Thoracic aorta endothelial cell (primary cell): ENCODE results near the gene TSC1. TPM values are rescaled to one million over a fixed set of nuclear protein-coding genes. Genes with fewer than 3 reads are reported as not detected.

Experiments
- small RNA-seq: library from RNA; depleted of rRNA; stranded (forward); fragments of <200 nt; gene quantifications from one replicate; pipeline ENCODE3, GENCODE V24; 2012
- total RNA-seq: library from RNA; depleted of rRNA; stranded (reverse); fragments of >200 nt; gene quantifications from 2 replicates; pipeline ENCODE4 v1.2.3, GENCODE V29; 2012

The TSC1 gene
- 44.8 and 46.7 TPM in 2 replicates for total RNA-seq

DNA sequence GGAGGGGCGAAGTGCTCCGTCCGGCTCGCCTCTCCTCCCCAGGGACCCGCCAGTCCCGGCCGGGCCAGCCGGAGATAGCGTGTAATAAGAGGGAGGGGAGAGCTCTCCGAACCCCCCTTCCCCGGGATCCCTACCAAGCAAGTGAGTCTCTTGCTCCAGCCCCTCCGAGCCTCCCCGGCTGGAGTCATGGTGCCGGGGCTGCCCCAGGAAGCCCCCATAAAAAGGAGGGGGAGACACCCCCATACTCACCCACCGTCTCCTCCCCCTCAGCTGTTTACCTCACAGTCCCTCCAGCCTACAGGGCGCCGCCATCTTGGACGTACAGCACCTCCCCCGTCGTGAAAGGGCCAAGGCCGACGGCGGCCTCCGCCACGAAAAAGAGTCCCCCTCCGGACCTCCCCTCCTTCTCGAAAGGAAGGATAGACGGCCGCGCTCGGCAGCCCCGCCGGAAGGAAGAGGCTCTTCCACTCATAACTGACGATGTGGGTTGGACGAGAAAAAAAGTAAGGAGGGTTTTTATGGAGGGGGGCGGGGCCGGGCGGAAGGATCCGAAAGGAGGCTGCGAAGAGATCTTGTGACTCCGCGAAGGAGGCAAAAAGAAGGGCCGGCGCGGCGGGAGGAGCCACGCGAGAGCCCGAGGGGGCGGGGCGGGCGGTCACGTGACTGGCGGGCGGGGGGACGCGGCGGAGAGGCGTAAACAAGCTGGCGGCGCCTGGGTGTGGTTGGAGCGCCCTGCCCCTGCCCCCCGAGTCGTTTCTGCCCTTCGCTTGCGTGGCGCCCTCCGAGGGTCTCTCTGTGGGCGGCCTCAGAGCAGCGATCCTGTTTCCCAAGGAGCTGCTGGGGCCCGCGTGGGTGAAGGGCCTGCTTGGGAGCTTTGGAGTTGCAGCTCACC is at the start of gene TSC1:
TSS of gene TSC1 (minus strand) at position 323 of the 892 bp plus-strand sequence. CDS start 15,744 bp downstream, outside the sequence.

DNA sequence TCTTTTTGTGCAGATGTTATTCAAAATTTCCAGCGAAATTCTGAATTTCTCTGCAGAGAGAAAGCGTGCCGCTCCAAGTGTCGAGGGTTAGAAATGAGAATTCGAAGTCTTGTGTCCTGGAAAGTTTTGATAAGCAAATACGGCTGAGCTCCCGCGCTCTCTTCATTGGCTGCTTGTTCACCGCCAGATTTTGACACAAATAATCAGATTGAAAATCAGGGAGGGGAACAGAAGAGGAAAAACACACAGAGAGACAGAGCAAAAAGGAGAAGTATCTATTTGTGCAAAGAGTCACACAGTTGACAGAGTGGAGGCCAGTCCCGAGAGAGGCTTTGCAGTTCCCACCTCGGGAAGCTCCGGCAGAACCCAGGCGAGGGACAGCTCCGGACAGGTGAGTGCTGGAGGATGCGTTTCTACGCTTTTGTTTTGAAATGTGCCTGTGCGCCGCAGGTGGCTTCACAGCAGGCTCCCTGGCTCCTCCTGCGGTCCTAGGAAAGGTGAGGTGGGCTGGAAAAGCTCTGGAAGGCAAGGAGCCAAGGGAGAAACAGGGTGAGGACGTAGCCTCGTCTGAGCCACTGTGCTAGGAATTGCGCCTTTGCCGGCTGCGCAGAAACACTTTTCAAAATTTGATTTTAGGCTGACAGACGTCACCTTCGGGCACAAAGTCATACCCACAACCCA is 34.2 kb upstream of the TSC1 start, which contains the start of gene GFI1B:
TSS of gene GFI1B (plus strand) at position 244 of the 681 bp plus-strand sequence. CDS start 7,985 bp downstream, outside the sequence.

DNA sequence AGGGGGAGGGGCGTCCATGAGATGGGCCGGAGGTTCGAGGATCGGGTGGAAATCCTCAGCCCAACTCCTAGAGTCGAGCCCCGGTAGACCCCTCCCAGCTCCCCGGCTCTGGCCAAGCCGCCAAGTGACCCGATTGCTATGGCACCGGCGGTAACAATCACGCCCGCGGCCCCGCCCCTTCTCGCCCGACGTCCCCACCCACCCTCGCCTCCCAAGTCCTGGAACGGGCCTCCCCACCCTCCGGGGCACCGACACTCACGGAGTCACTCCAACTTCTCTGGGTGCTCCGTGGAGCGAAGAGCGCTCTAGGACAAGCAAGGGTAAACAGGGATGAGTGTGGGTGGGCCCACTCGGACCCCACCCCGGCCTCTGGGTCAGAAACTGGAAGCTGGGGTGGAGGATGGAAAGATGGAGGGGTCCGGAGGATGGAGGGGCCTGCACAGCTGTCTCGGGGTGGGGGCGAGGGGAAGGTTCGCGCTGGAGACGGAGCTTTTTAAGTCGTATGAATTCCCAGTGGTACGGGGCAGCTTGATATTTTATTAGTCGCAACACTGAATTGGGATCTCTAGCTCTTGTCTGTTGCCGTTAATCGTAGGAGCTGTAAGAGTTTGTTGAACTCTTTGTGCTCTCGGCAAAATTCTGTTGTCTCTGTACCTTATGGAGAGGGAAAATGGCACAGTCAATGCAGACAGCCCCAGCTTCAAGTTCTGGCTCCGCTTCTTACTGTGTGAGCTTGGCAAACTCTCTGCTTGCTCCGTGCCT is 65.5 kb downstream of the TSC1 start, which contains the start of gene SPACA9:
TSS of gene SPACA9 (plus strand) at position 204 of the 762 bp plus-strand sequence. CDS start 5,050 bp downstream, outside the sequence.

DNA sequence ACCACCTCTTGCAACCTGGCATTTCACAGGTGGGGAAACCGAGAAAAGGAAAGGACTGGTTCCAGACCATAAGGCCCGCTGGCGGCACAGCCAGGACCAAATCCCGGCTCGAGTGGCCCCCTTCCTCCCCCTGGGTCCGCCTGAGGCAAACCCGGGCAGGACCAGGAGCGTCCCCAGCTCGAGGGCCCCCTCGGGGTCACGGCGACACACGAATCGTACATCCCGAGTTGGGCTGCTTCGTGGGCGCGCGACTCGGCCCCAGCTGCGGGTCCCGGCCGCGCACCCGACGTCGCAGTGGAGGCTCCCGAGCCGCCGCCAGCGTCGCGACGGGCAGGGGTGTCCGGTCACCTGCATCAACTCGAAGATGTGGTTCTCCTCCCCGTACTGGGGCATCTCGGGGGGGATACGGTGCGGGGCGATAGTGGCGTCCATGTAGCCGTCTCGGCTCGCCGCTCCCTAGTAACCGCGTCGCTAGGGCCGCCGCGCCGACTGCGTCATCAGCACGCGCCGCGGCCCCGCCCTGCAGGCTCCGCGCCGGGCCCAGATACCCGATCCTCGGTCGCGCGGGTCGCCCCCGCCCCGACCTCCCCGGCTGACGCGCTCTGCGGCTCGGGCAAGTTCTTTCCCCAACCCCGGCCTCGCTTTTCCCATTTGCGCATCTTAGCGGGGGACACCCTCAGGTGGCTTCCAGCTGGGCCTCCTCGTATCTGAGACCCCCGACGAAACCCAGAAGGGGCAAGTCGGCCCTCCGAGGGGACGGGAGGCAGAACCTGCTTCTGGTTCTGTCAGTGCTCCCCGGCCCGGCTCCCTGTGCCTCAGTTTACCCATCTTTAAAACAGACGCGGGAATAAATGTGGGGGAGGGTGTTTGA is 66.4 kb downstream of the TSC1 start, which contains the start of gene AK8:
TSS of gene AK8 (minus strand) at position 461 of the 871 bp plus-strand sequence. CDS start at position 432, 29 bp downstream.

Small RNA genes lying within 50 kb of the gene (small RNA-seq; reads per million reads assigned to genes)
- gene AL593851.1 = not detected
- gene MIR548AW = not detected
- not detected for gene RNU7-21P

Other genes starting within 250 kb of the TSC1 start
- 0.13 TPM in 1 of 2 replicates, not detected in the other for gene AK8, start 66.3 kb downstream of the TSC1 start, total RNA-seq
- gene SPACA9, start 65.7 kb downstream of the TSC1 start, total RNA-seq = 2.0 TPM in 2 replicates
- not detected in 2 replicates for gene GFI1B, start 34.1 kb upstream of the TSC1 start, total RNA-seq
- gene GTF3C5, start 86.4 kb upstream of the TSC1 start, total RNA-seq = 44.3 and 57.2 TPM in 2 replicates
- gene CEL, start 117.4 kb upstream of the TSC1 start, total RNA-seq = 0.14 and 0.53 TPM in 2 replicates
- gene RALGDS, start 176.6 kb upstream of the TSC1 start, total RNA-seq = 32.0 and 35.2 TPM in 2 replicates
- 12.5 and 14.1 TPM in 2 replicates for gene GBGT1, start 219.3 kb upstream of the TSC1 start, total RNA-seq